GM18499 (cell line): ENCODE measurements around the gene TADA2B.

Source experiments
- ATAC-seq: cut with Tn5 transposase; IDR thresholded peaks from one replicate; pipeline ENCODE4 v1.9.1; 2021; ENCODE audit warnings: moderate number of reproducible peaks; ENCODE audit not compliant: insufficient read depth, unreplicated experiment

Gene TADA2B

GRCh38 chr4:7054106-7054880, 11.1 kb downstream of the TADA2B start:
- ATAC-seq, result no peak

GRCh38 chr4:7055111-7055989, 12.2 kb downstream of the TADA2B start:
- ATAC-seq, result no peak

- ATAC-seq, result no peak
Observed at GRCh38 chr4:7055990-7056325, 12.8 kb downstream of the TADA2B start.

- ATAC-seq, result no peak
Observed at GRCh38 chr4:7058792-7059191, 15.6 kb downstream of the TADA2B start.

GRCh38 chr4:7059662-7060061, 16.5 kb downstream of the TADA2B start:
- no peak for ATAC-seq

GRCh38 chr4:7060346-7061150, 17.4 kb downstream of the TADA2B start:
- no peak for ATAC-seq

- ATAC-seq, result no peak
Observed at GRCh38 chr4:7061815-7062214, 18.6 kb downstream of the TADA2B start.

- no peak for ATAC-seq
Observed at GRCh38 chr4:7062816-7063215, 19.6 kb downstream of the TADA2B start.

GRCh38 chr4:7063362-7063761, 20.2 kb downstream of the TADA2B start:
- ATAC-seq, result no peak

GRCh38 chr4:7066006-7066405, 22.8 kb downstream of the TADA2B start:
- no peak for ATAC-seq

- no peak for ATAC-seq
Observed at GRCh38 chr4:7066493-7066892, 23.3 kb downstream of the TADA2B start.

- ATAC-seq, result no peak
Observed at GRCh38 chr4:7067126-7067451, 23.9 kb downstream of the TADA2B start.

- peak; percentile 88 for ATAC-seq
Observed at GRCh38 chr4:7067452-7068278, 24.5 kb downstream of the TADA2B start, which contains the start of gene GRPEL1. Gene GRPEL1 (minus strand): TSS chr4:7068064. CDS start chr4:7068032, 32 bp downstream.

GRCh38 chr4:7068279-7068842, 25.2 kb downstream of the TADA2B start:
- ATAC-seq, result peak; percentile 3

- no peak for ATAC-seq
Observed at GRCh38 chr4:7068883-7069282, 25.7 kb downstream of the TADA2B start.

GRCh38 chr4:7070729-7071511, 27.7 kb downstream of the TADA2B start:
- ATAC-seq, result no peak

GRCh38 chr4:7073059-7073458, 29.9 kb downstream of the TADA2B start:
- no peak for ATAC-seq

- no peak for ATAC-seq
Observed at GRCh38 chr4:7073526-7074390, 30.6 kb downstream of the TADA2B start.
